Measurements from ENCODE around the gene DNAAF5.

Gene DNAAF5

GRCh38 chr7:818031-818699 is 91.7 kb downstream of the DNAAF5 start:
- DNase-seq, result no peak

- DNase-seq, result no peak
These were observed 93.8 kb downstream of the DNAAF5 start for GRCh38 chr7:820341-820740.

GRCh38 chr7:821688-822087 is 95.2 kb downstream of the DNAAF5 start:
- no peak for DNase-seq

- no peak for DNase-seq
These were observed 96.3 kb downstream of the DNAAF5 start for GRCh38 chr7:822692-823276.

- DNase-seq, result no peak
These were observed 97.2 kb downstream of the DNAAF5 start for GRCh38 chr7:823649-824048.

- no peak for DNase-seq
These were observed 97.6 kb downstream of the DNAAF5 start for GRCh38 chr7:824081-824480.

GRCh38 chr7:824664-825063 is 98.2 kb downstream of the DNAAF5 start:
- no peak for DNase-seq

GRCh38 chr7:825386-825785 is 98.9 kb downstream of the DNAAF5 start:
- DNase-seq, result no peak

- no peak for DNase-seq
These were observed 99.9 kb downstream of the DNAAF5 start for GRCh38 chr7:826230-826917.

GRCh38 chr7:828793-829561 is 102.5 kb downstream of the DNAAF5 start:
- DNase-seq, result no peak

GRCh38 chr7:830069-830468 is 103.6 kb downstream of the DNAAF5 start:
- DNase-seq, result no peak

- no peak for DNase-seq
These were observed 105.2 kb downstream of the DNAAF5 start for GRCh38 chr7:831596-832166.

- DNase-seq, result no peak
These were observed 105.9 kb downstream of the DNAAF5 start, which contains the start of gene SUN1 for GRCh38 chr7:832167-832967. Gene SUN1 (plus strand): TSS chr7:832476. CDS start chr7:832525, 49 bp downstream.

- no peak for DNase-seq
These were observed 106.5 kb downstream of the DNAAF5 start for GRCh38 chr7:832968-833424.

GRCh38 chr7:833601-834258 is 107.2 kb downstream of the DNAAF5 start:
- no peak for DNase-seq

- no peak for DNase-seq
These were observed 107.8 kb downstream of the DNAAF5 start for GRCh38 chr7:834277-834676.

- DNase-seq, result no peak
These were observed 108.5 kb downstream of the DNAAF5 start for GRCh38 chr7:835021-835420.

GRCh38 chr7:835485-836401 is 109.2 kb downstream of the DNAAF5 start:
- DNase-seq, result no peak
